ENCODE data around the gene RAD9A. TPM values are rescaled to one million over a fixed set of nuclear protein-coding genes. Genes with fewer than 3 reads are reported as not detected.

The RAD9A gene
- total and polyA plus RNA-seq, 9 of the 15 experiments (the other 6 are each of a cell fraction or from before 2014, with no cell fraction given): 1.4 to 41.2 (median 16.1) TPM

GRCh38 chr11:67401495-67402191, 9.9 kb downstream of the RAD9A start, which contains the start of gene PPP1CA (continued):
- no peak for TF ChIP-seq ARID3B (CRISPR knock-in tag; IDR thresholded peaks at IDR 0.05; ENCODE audit: borderline replicate concordance)
- no peak; the same call in 1 of the 2 replicates for TF ChIP-seq ETS1 (conservative IDR thresholded peaks at IDR 0.05; ENCODE audit: control insufficient read depth, low read depth, low read length)
- no peak for TF ChIP-seq NFE2 (IDR thresholded peaks at IDR 0.05; ENCODE audit: low read depth)
- no peak for TF ChIP-seq NFYB (IDR thresholded peaks at IDR 0.05; ENCODE audit: extremely low read depth, insufficient read length)
- TF ChIP-seq ZFP30 (CRISPR knock-in tag; IDR thresholded peaks at IDR 0.05; ENCODE audit: borderline replicate concordance): no peak
- TF ChIP-seq MTA3 (IDR thresholded peaks at IDR 0.05; ENCODE audit: borderline replicate concordance): peak; percentile 14; the same call in 1 of the 2 replicates
- TF ChIP-seq TAF1 (IDR thresholded peaks at IDR 0.05; ENCODE audit: control insufficient read depth, extremely low read depth, insufficient read depth, low read length, severe bottlenecking): peak; percentile 69
- TF ChIP-seq CEBPB (tag; IDR thresholded peaks at IDR 0.05): no peak
- no peak for TF ChIP-seq NCOA2 (IDR thresholded peaks at IDR 0.05; ENCODE audit: partially characterized antibody in 2 of 2)
- no peak for TF ChIP-seq FOXM1 (IDR thresholded peaks at IDR 0.05; ENCODE audit: low read depth)
- TF ChIP-seq FOXM1 (CRISPR knock-in tag; IDR thresholded peaks at IDR 0.05; ENCODE audit: low read depth): no peak
- TF ChIP-seq XRCC5 (IDR thresholded peaks at IDR 0.05; ENCODE audit: low read depth, low read length): no peak; the same call in 1 of the 2 replicates
- TF ChIP-seq, protein P1, sequence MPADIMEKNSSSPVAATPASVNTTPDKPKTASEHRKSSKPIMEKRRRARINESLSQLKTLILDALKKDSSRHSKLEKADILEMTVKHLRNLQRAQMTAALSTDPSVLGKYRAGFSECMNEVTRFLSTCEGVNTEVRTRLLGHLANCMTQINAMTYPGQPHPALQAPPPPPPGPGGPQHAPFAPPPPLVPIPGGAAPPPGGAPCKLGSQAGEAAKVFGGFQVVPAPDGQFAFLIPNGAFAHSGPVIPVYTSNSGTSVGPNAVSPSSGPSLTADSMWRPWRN (IDR thresholded peaks at IDR 0.05; ENCODE audit: low read depth): no peak
- TF ChIP-seq HDAC8 (tag; IDR thresholded peaks at IDR 0.05): peak; percentile 19; the same call in 1 of the 2 replicates
- no peak for TF ChIP-seq ZNF445 (CRISPR knock-in tag; IDR thresholded peaks at IDR 0.05; ENCODE audit: low read depth)
- TF ChIP-seq IRF2 (CRISPR knock-in tag; IDR thresholded peaks at IDR 0.05): no peak
- TF ChIP-seq ESRRA (IDR thresholded peaks at IDR 0.05; ENCODE audit: borderline replicate concordance, low read depth): peak; percentile 56; the same call in 1 of the 2 replicates
- no peak for TF ChIP-seq ZNF3 (CRISPR knock-in tag; IDR thresholded peaks at IDR 0.05)
- TF ChIP-seq SIX5 (IDR thresholded peaks at IDR 0.05; ENCODE audit: borderline replicate concordance in 1 of 2, insufficient read depth in 1 of 2, low read depth in 1 of 2, low read length in 2 of 2): no peak
- no peak for TF ChIP-seq STAT5B (CRISPR knock-in tag; IDR thresholded peaks at IDR 0.05)
- TF ChIP-seq HOXB6 (CRISPR knock-in tag; IDR thresholded peaks at IDR 0.05; ENCODE audit: borderline replicate concordance): no peak
- TF ChIP-seq SRSF1 (IDR thresholded peaks at IDR 0.05; ENCODE audit: low read depth, low read length): no peak
